Tibial nerve (tissue), 4 donors: Measurements from ENCODE around the gene PLCB1. TPM values are rescaled to one million over a fixed set of nuclear protein-coding genes. Genes with fewer than 3 reads are reported as not detected.

ENCODE experiments used
- DNase-seq, 2 donors: peaks; one replicate each; pipeline ENCODE4 v3.0.0-alpha.2; 2019; ENCODE audit warnings: low spot score in 2 of 2
- H3K27ac ChIP-seq, 4 donors: fragments of 200-600 bp; sonication (generic) in 3 of 4; one replicate each; pipeline ENCODE4 v1.5.1; 2017 to 2019; ENCODE audit warnings: mild to moderate bottlenecking in 1 of 4
- H3K27me3 ChIP-seq, 2 donors: fragments of 200-600 bp; sonication (generic) in 1 of 2; one replicate each; pipeline versions ENCODE4 v1.5.1 to v1.6.0; 2017 to 2019
- H3K36me3 ChIP-seq, 3 donors: fragments of 200-600 bp; sonication (generic); one replicate each; pipeline ENCODE4 v1.5.1; 2018 to 2019
- H3K4me1 ChIP-seq, 4 donors: fragments of 200-600 bp; sonication (generic) in 3 of 4; one replicate each; pipeline ENCODE4 v1.5.1; 2017 to 2019
- H3K4me3 ChIP-seq, 4 donors: fragments of 200-600 bp; sonication (generic) in 3 of 4; one replicate each; pipeline ENCODE4 v1.5.1; 2017 to 2019; ENCODE audit warnings: mild to moderate bottlenecking in 1 of 4, moderate library complexity in 1 of 4
- H3K9me3 ChIP-seq, 4 donors: fragments of 200-600 bp; sonication (generic) in 3 of 4; one replicate each; pipeline ENCODE4 v1.5.1; 2017 to 2019
- CTCF ChIP-seq, 5 experiments: fragments of 200-600 bp in 3 of 5; fragments of 450-650 bp in 2 of 5; sonication (generic) in 3 of 5; IDR thresholded peaks; one replicate each; pipeline ENCODE4 v1.5.1; 2016 to 2019; ENCODE audit warnings: antibody characterized with exemption in 5 of 5, mild to moderate bottlenecking in 3 of 5, moderate library complexity in 2 of 5
- EP300 ChIP-seq, 2 donors: sonication (generic); formaldehyde crosslinking; IDR thresholded peaks; one replicate each; pipeline ENCODE4 v1.6.1; 2017; ENCODE audit warnings: antibody characterized with exemption in 2 of 2, mild to moderate bottlenecking in 1 of 2
- POLR2A ChIP-seq, 2 donors: fragments of 450-650 bp; IDR thresholded peaks; one replicate each; pipeline ENCODE4 v1.6.1; 2017; ENCODE audit warnings: antibody characterized with exemption in 2 of 2, mild to moderate bottlenecking in 2 of 2, moderate library complexity in 2 of 2
- WGBS, 2 donors: methylation state at CpG; one replicate each; pipeline ENCODE4 v1.1.5; 2018; 5-methylcytosine and 5-hydroxymethylcytosine counted together
- total RNA-seq, 4 donors: library from RNA; depleted of rRNA; stranded (reverse); fragments of >200 nt; gene quantifications; one replicate each; pipeline ENCODE4 v1.1.0, GENCODE V29; 2016

PLCB1 gene
- total RNA-seq, 4 donors from 2014 or later = 34.7 to 52.8 (median 39.2) TPM

DNA sequence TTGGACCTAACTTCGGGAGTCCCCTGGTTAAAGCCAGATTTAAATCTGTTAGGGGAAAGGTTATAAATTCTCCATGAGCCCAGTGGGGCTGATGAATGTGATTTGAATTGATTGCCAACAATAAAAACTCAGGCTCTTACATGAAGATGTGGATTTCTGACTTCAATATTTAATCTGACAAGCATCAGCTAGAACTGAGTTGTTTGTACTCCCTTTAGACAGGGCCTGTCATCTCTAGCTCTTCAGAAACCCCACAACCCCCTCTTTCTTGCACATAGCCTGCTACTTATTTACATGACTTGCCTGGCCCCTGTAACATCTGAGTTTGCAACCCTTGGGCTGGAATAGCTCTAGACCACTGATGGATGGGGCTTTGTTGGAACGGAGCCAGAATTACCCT is 745.2 kb downstream of the PLCB1 start:
- peaks cover 0 to 9% (median 0%) of the 10 kb centered on the region in 3 donors for H3K36me3 ChIP-seq
- TF ChIP-seq CTCF (IDR thresholded peaks at IDR 0.05) (no peak), EP300 (IDR thresholded peaks at IDR 0.05) (no peak), POLR2A (IDR thresholded peaks at IDR 0.05) (no peak)
- WGBS, 2 donors = 59 to 71% methylated on average over 2 of the region's 2 CpGs
- H3K27me3 ChIP-seq = no peaks in the 10 kb centered on the region
- H3K4me3 ChIP-seq = no peak overlapping the region
- no peaks in the 10 kb centered on the region for H3K4me1 ChIP-seq
- no peaks in the 10 kb centered on the region for H3K9me3 ChIP-seq
- no peak overlapping the region for H3K27ac ChIP-seq
- DNase-seq = no peak

DNA sequence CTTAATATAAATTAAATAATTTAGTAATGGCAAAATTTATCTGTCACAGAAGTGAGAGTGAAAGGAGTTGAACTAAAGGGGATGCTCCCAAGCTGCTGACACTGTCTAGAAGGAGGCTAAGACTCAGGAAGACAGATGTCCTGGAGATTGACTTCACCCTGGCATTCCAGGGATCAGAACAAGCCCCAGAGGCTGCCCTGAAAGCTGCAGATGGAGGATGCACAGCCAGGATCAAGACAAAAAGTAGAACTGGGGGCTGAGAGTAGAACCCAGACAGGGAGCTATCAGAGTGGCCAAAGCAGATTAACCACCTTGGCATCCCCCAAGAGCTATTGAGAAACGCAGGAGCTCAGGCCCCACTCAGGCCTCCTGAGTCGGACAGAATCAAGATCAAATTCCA is 747.6 kb downstream of the PLCB1 start:
- WGBS, 2 donors = 80 to 86% methylated on average over 2 of the region's 2 CpGs
- DNase-seq = no peak

DNA sequence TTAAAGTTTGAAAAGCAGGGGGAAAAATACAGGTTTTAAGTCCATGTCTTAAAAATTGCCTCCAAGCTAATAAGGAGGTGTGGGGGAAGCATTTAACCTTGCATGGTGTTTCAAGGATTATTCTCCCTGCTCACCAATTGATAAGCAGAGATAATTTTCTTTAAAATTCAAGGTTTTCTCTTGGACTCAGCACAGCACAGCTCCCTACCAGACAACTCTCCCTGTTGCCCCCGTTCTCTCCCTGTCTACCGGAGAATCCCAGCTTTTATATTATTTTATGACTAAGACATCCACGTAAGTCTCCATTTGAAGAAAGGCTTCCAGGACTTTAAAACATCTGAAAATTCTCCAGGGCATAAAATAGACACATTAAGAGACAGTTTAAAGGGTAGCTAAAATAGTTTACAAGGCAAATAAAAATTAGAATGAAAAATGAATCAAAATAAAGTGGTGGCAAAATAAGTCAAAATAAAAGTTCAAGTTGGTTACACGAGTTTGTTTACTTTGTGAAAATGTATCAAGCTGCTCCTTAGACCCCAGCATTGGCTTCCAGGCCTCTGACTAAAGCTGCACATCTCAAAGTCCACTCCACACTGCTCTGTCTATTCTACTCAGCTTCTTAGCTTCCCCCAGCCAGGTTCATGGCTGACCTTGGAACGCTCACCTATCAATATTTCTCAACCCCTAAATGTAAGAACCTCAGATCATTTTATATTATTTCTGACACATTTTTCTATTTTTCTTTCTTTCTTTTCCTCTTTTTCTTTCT is 748.2 kb downstream of the PLCB1 start:
- Histone ChIP-seq H3K27ac (no peak overlapping the region), H3K4me1 (no peaks in the 10 kb centered on the region), H3K4me3 (no peak overlapping the region), H3K36me3 (peaks cover 0 to 9% (median 0%) of the 10 kb centered on the region in 3 donors), H3K9me3 (no peaks in the 10 kb centered on the region), H3K27me3 (no peaks in the 10 kb centered on the region)
- DNase-seq = no peak
- WGBS, 2 donors = 74 to 78% methylated on average over 5 of the region's 5 CpGs
- TF ChIP-seq POLR2A (IDR thresholded peaks at IDR 0.05) (no peak), CTCF (IDR thresholded peaks at IDR 0.05) (no peak), EP300 (IDR thresholded peaks at IDR 0.05) (no peak)

More for the DNA sequence above, 747.6 kb downstream of the PLCB1 start:
- Histone ChIP-seq H3K27me3 (no peaks in the 10 kb centered on the region), H3K9me3 (no peaks in the 10 kb centered on the region), H3K4me3 (no peak overlapping the region), H3K4me1 (no peaks in the 10 kb centered on the region), H3K27ac (no peak overlapping the region), H3K36me3 (peaks cover 0 to 9% (median 0%) of the 10 kb centered on the region in 3 donors)
- no peak for TF ChIP-seq CTCF (IDR thresholded peaks at IDR 0.05)
- no peak for TF ChIP-seq EP300 (IDR thresholded peaks at IDR 0.05)
- no peak for TF ChIP-seq POLR2A (IDR thresholded peaks at IDR 0.05)

GRCh38 chr20:8891039-8891438 is 759.0 kb downstream of the PLCB1 start:
- WGBS, 2 donors = 81 to 91% methylated on average over 1 of the region's 1 CpG
- TF ChIP-seq POLR2A (IDR thresholded peaks at IDR 0.05) = no peak
- TF ChIP-seq CTCF (IDR thresholded peaks at IDR 0.05) = no peak
- no peak for TF ChIP-seq EP300 (IDR thresholded peaks at IDR 0.05)
- Histone ChIP-seq H3K4me1 (no peaks in the 10 kb centered on the region), H3K27me3 (no peaks in the 10 kb centered on the region), H3K9me3 (peaks cover 0 to 32% (median 10%) of the 10 kb centered on the region in 4 donors), H3K4me3 (no peak overlapping the region), H3K36me3 (no peaks in the 10 kb centered on the region), H3K27ac (no peak overlapping the region)
- DNase-seq = no peak

DNA sequence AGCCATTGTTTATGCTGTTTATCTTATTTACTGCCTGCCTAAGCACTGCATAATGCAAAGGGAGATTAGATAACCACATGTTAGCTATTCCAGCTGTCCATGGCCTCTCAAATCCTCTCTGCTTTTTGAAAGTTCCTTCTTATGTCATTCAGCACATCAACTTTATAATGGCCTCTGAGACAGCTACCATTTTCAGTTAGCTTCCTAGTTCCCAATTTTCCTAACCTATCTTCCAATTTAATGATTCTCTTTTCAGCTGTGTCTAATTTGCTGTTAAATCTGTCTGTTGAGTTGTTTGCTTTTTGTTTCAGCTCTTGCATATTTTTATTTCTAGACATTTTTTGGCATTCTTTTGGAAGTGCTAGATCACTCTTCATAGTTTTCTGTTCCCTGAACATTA is 763.4 kb downstream of the PLCB1 start:
- Histone ChIP-seq H3K27me3 (no peaks in the 10 kb centered on the region), H3K4me3 (no peak overlapping the region), H3K36me3 (no peaks in the 10 kb centered on the region), H3K27ac (no peak overlapping the region), H3K4me1 (no peaks in the 10 kb centered on the region), H3K9me3 (peaks cover 0 to 30% (median 12%) of the 10 kb centered on the region in 4 donors)
- DNase-seq = no peak
- no peak for TF ChIP-seq EP300 (IDR thresholded peaks at IDR 0.05)
